DMS114 treated with DMSO at 0.1 percent for 48 hours (cell line): ENCODE data around the gene TMEM163.
"Not testable (repeated sequence)": the region's sequence is repeated elsewhere in the genome, so short reads cannot be mapped to it uniquely, and the experiment has no call there.

ENCODE experiments used
- DNase-seq: peaks from one replicate; lab custom pipeline; 2025; ENCODE audit not compliant: unreplicated experiment; lab: John Stamatoyannopoulos, UW

Gene TMEM163

DNA sequence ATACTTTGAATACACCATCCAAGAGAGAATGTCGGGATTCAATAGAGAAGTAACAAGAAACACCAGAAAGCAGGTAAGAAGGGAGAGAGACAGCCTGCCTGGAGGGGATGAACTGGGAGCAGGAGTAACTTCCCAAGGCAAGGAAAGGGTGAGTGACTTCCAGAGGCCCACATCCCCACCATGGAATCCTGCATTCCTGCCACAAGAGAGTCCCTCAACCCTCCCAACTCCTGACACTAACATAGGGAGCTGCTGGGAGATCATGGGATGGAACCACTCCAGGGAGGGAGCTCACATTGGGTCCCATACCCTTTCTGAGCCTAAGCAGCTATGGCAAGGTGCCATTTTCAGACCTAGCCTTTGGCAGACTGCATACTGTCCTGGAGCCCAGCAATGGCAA, 5.5 kb upstream of the TMEM163 start:
- no peak for DNase-seq

- DNase-seq: not testable (repeated sequence)
Measured at GRCh38 chr2:134723742-134724141, 4.9 kb upstream of the TMEM163 start.

- no peak for DNase-seq
Measured at GRCh38 chr2:134722728-134723127, 3.9 kb upstream of the TMEM163 start.

- no peak for DNase-seq
Measured at GRCh38 chr2:134721596-134721995, 2.8 kb upstream of the TMEM163 start.

- DNase-seq: no peak
Measured at GRCh38 chr2:134718023-134718816, 580 bp downstream of the TMEM163 start.

DNA sequence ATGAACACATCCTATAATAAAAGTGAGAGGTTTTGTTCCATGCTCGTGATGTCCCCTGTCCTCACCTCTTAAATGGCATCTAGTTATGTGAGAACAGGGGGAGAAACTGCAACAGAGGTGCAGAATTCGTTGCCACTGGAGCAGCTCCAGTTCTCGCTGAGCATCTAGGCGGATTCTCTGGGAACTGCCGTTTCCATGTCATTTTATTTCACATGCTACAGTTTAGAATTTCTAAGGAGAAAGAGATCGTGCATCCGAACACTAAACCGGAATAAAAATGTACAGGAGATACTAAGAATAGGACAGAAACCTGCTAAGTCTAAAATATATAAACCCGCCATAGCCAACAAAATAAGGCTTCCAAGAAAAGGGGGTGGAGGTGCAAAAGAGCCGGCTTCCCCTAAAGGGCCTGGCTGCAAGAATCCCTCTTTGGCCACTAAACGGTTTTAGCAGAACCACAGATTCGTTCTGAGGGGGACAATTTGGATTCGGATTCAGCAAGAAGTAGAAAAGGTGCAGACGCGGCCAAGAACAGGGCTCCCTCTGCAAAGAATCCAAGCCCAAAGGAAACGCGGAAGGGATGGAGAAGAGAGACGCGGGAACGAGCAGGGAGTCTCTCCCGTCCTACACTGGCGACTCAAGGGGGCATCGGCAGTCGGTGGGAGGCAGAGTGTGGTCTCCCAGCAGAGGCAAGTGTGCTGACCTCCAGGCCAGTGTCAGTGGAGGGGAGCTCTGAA, 1.3 kb downstream of the TMEM163 start:
- DNase-seq: no peak

DNA sequence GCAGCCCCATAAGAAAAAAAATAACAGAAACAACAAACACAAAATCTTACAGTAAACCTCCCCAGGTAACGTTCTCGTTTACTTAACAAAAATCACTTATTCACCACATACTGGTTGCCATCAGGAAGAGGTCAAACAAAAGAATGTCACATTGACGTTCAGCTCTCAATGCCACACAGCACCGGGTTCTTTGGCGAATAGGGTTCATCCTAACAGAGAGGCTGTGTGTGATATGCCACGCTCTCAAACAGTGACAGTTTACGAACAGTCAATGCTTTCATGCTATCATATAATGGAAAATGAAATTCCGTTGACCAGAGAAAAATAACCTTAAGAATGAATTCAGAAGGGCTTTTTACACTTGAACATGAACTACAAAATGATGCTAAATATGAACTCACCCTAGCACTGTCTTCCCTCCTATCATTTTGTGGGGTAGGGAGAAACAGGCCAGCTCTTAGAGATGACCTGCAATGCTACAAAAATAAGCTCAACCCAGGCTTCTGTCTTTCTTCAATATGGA, 2.0 kb downstream of the TMEM163 start:
- no peak for DNase-seq

DNA sequence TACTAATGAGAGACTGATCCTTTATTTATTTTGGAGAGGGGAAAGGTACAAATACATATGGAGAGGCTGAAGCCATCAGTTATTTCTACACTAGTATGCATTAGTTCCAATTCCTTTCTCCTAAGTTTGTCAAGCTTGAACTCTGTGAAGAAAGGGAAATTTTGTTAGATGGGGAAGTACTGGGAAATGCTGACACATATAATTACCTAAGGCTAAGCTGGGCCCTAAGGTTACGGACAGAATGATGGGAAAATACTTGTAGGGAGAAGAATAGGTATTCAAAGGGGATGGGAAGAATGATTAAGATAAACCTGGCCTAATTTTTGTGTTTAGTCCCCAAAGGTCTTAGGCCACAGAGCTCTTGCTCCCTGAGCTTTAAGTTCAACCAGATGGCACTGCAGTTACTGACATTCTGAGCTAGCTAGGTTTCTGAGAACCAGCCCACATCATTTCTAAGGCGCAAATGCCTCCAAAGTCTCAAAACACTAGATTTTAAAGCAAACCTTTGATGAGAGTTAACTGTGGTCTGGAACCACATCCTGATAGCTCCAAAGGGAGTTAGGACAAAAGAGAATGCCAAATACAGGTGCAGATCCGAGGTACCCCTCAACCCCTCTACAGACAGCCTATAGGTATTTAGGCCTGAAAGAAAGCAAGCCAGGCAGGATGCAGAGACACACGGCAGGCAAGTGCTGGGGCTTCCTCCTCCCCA, 2.7 kb downstream of the TMEM163 start:
- no peak for DNase-seq

DNA sequence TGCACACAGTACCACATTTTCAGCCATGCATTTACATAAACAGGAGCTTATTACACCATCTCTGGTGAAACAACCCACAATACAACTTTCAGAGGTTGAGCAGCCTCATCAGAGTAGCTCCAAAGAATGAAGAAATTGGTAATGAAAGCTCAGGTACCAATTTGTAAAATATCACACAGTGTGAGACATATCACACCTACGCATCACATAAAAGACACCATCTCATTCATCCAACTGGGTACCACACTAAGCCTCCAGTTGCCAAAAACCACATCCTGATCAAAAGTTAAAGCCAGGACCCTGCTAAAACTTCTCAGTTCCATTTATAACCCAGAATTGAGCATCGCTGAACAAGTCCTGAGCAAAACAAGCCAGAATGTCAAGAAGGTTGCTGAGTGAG, 4.6 kb downstream of the TMEM163 start:
- no peak for DNase-seq

- no peak for DNase-seq
Measured at GRCh38 chr2:134713606-134714005, 5.2 kb downstream of the TMEM163 start.

- DNase-seq: no peak
Measured at GRCh38 chr2:134713176-134713575, 5.6 kb downstream of the TMEM163 start.

- DNase-seq: no peak
Measured at GRCh38 chr2:134712736-134713135, 6.1 kb downstream of the TMEM163 start.

DNA sequence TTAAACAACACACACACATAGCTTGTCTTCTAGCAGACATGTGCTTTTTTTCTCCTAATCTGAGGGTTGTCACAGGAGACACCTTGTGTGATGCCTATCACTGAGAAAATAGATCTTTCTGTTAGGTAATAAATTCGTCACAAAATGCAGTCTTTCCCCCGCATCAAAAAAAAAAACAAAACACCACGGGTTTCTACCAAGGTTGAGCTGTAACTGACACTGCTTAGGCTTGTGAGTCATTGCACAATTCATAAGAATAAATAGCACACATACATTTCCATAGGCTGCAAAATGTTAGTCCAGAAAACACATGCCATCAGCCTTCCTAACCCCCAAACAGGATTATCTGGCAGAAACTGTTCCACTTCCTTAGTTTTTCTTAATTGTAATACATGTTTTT, 6.5 kb downstream of the TMEM163 start:
- DNase-seq: no peak

DNA sequence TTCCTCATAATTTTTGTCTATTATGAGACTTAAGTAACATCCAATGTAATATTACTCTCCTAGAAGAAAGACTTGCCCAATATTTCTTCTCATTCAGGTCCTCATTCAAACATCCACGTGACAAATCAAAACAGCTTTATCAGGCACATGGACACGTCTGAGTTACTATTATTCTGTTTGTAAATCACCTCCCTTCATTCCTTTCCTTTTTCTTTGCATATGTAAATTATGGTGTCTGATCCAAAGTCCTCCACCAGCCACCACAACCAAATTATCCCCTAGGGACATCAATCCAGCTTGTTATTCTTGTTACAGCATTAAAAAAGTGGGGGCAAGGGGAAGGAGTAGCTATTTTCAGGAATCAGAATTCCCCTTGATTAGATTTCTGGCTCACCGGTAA, 7.1 kb downstream of the TMEM163 start:
- DNase-seq: no peak

GRCh38 chr2:134707330-134707676, 11.5 kb downstream of the TMEM163 start:
- no peak for DNase-seq

DNA sequence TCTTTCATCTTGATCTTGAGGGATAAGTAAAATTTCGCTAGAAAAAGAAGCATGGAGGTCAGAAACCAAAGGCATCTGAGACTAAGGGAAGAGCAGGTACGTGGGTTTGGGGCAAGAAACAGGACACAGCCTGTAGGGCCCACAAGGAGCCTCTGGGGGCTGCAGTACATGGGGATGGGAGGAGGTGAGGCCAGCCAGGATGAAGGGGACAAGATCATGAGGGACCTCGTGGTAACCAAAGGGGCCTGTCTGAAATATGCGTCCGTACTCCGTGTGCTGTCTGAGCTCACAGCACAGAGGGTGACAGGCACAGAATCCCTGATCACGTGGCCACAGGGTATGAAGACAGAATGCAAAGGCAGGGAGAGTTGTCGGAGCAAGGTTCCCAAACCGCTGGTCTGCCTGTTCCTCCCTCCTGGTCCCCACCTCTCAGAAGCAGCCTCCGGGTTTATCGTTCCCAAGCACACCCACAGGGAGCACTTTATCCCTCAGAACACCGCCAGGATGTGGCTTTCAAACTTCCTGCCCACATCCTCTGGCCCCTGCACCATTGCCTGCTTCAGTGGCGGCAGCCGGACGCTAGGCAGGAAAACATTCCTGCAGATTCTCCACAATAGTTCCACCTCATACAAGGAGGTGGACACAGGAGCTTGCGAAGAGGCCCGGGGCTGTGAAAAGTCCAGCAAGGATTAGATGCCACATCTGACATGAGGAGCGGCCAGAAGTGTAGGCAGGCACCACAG, 12.0 kb downstream of the TMEM163 start:
- DNase-seq: no peak

- no peak for DNase-seq
Measured at GRCh38 chr2:134705861-134706586, 12.8 kb downstream of the TMEM163 start.

GRCh38 chr2:134704173-134704572, 14.6 kb downstream of the TMEM163 start:
- no peak for DNase-seq

DNA sequence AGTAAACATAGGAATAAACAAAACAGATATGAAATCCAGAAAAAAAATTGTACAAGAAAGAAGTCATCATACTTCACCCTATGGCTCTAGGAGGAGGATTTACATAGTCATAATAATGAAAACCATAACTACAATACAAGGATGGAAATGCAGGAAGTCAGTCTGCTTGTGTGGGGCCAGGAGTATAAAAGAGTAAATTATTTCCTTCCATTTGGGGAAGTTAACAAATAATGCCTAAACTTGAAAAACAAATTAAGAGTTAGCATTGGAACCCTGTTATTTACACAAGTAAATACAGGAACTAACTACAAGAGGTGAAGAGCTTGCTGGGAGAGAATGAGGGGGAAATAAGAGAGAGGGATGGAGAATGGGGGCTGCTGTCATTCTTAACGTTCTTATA, 15.4 kb downstream of the TMEM163 start:
- DNase-seq: no peak

DNA sequence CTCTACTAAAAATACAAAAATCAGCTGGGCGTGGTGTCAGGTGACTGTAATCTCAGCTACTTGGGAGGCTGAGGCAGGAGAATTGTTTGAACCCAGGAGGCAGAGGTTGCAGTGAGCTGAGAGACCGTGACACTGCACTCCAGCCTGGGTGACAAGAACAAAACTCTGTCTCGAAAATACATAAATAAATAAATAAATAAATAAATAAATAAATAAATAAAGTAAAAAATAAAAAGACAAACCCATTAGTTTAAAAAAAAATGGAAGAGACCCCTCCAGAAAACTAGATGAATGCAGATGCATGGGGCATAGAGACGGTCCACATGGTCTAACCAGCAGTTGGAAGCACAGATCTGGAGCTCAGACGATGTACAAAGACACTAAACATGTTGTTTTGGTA, 18.1 kb downstream of the TMEM163 start:
- no peak for DNase-seq
